ENCODE results near the gene ARHGEF3. TPM values are rescaled to one million over a fixed set of nuclear protein-coding genes. Genes with fewer than 3 reads are reported as not detected.

Gene ARHGEF3
- total and polyA plus RNA-seq, 2 donors (not counting 3 experiments of a cell fraction or from before 2014, with no cell fraction given): 6.7 to 16.3 TPM

DNA sequence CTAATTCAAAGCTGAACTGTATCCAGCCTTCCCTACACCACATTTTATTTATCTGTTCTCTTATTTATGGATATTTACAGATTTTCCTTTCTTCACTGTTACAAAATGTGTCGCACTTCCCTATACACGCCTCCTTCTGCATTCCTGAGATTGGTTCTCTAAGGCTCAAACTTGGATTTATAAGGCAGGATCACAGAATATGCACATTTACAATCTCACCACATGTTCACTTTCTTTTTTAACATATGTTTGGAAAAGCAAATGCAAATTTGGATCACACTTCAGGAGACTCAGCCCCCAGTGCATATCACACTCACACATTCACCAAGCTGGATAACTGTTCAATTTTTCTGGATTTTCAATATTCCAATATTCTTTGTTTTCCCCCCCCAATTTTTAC is 31.8 kb upstream of the ARHGEF3 start:
- H3K4me2 ChIP-seq (ENCODE audit: insufficient read depth, low read length): no peak overlapping the region
- POLR2A ChIA-PET: no interaction called here
- no peaks in the 10 kb centered on the region for H3K79me2 ChIP-seq (ENCODE audit: control insufficient read depth, insufficient read depth, low read length)
- H3K9me3 ChIP-seq (replicated peaks; ENCODE audit: control insufficient read depth, insufficient read depth, low read length): no peaks in the 10 kb centered on the region
- no TSS peak for BruUV-seq (replicated peaks)
- H3K36me3 ChIP-seq (ENCODE audit: control insufficient read depth in 2 of 2, extremely low read depth in 1 of 2, insufficient read depth in 2 of 2, low read length in 2 of 2): no peaks in the 10 kb centered on the region
- intact Hi-C loops (cut with micrococcal nuclease) (no loop called here), dilution Hi-C loops (cut with MboI; ENCODE audit: extremely low pct_ligation_motif_present, low sequenced_read_pairs) (no loop called here)
- no peak overlapping the region for H2AFZ ChIP-seq (ENCODE audit: low read depth, low read length)
- H3K4me3 ChIP-seq (replicated peaks in 1 of 3; ENCODE audit: insufficient read depth in 1 of 3, low read depth in 1 of 3, low read length in 3 of 3): no peak overlapping the region
- no peaks in the 10 kb centered on the region for H3K27me3 ChIP-seq (ENCODE audit: control insufficient read depth in 2 of 2, insufficient read depth in 2 of 2, low read length in 2 of 2)
- H4K20me1 ChIP-seq (replicated peaks; ENCODE audit: control insufficient read depth, extremely low read depth, insufficient read depth, low read length): no peaks in the 10 kb centered on the region
- DNase-seq (ENCODE audit: low read depth, low spot score): no peak
- no peak overlapping the region for H3K27ac ChIP-seq (ENCODE audit: insufficient read depth, low read depth, low read length)
- H3K9ac ChIP-seq (replicated peaks; ENCODE audit: extremely low read depth, insufficient read depth, low read length): no peak overlapping the region
- H3K9me1 ChIP-seq (replicated peaks; ENCODE audit: control insufficient read depth, extremely low read depth, insufficient read depth, low read length): no peaks in the 10 kb centered on the region
- TF ChIP-seq FOS (IDR thresholded peaks at IDR 0.05; ENCODE audit: borderline replicate concordance, insufficient read depth, low read length) (no peak), EZH2 (IDR thresholded peaks at IDR 0.05; ENCODE audit: borderline replicate concordance, low read depth, low read length, severe bottlenecking) (no peak), POLR2A (IDR thresholded peaks at IDR 0.05; ENCODE audit: low read depth, low read length) (no peak), JUN (IDR thresholded peaks at IDR 0.05; ENCODE audit: borderline replicate concordance, insufficient read depth, insufficient read length, low read depth) (no peak), MYC (IDR thresholded peaks at IDR 0.05; ENCODE audit: low read depth, low read length) (no peak)
- TF ChIP-seq, protein P1, sequence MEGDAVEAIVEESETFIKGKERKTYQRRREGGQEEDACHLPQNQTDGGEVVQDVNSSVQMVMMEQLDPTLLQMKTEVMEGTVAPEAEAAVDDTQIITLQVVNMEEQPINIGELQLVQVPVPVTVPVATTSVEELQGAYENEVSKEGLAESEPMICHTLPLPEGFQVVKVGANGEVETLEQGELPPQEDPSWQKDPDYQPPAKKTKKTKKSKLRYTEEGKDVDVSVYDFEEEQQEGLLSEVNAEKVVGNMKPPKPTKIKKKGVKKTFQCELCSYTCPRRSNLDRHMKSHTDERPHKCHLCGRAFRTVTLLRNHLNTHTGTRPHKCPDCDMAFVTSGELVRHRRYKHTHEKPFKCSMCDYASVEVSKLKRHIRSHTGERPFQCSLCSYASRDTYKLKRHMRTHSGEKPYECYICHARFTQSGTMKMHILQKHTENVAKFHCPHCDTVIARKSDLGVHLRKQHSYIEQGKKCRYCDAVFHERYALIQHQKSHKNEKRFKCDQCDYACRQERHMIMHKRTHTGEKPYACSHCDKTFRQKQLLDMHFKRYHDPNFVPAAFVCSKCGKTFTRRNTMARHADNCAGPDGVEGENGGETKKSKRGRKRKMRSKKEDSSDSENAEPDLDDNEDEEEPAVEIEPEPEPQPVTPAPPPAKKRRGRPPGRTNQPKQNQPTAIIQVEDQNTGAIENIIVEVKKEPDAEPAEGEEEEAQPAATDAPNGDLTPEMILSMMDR (IDR thresholded peaks at IDR 0.05; ENCODE audit: extremely low read depth in 1 of 2, insufficient read depth in 1 of 2, low read depth in 1 of 2, low read length in 2 of 2): no peak
- TF ChIP-seq, protein P2, sequence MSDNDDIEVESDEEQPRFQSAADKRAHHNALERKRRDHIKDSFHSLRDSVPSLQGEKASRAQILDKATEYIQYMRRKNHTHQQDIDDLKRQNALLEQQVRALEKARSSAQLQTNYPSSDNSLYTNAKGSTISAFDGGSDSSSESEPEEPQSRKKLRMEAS (IDR thresholded peaks at IDR 0.05; ENCODE audit: insufficient read depth, insufficient read length): no peak
- peaks cover 12% of the 10 kb centered on the region for H3K4me1 ChIP-seq (ENCODE audit: control insufficient read depth, extremely low read depth, insufficient read depth, low read length)
- CTCF ChIA-PET: interaction anchor here (1.3 kb wide), 1 partner anchor 9 kb away, joined by 3 read pairs; no protein-coding TSS in a partner anchor
- no peak for FAIRE-seq

Data from endothelial cell of umbilical vein (primary cell).